ENCODE measurements around the gene BAIAP2L1. TPM values are rescaled to one million over a fixed set of nuclear protein-coding genes. Genes with fewer than 3 reads are reported as not detected.

The BAIAP2L1 gene
- total RNA-seq, 2 donors from 2014 or later: 67.2 to 70.9 TPM

GRCh38 chr7:98257701-98258100, 143.2 kb downstream of the BAIAP2L1 start:
- DNase-seq (no peak), ATAC-seq (no peak)
- intact Hi-C loops (cut with DNase I, micrococcal nuclease): no loop called here

- DNase-seq (no peak), ATAC-seq (no peak)
- intact Hi-C loops (cut with DNase I, micrococcal nuclease): no loop called here
These were observed 144.5 kb downstream of the BAIAP2L1 start for GRCh38 chr7:98256431-98256830.

- ATAC-seq: no peak
- no peak for DNase-seq
- intact Hi-C loops (cut with DNase I, micrococcal nuclease): no loop called here
These were observed 145.8 kb downstream of the BAIAP2L1 start for GRCh38 chr7:98254951-98255610.

GRCh38 chr7:98254516-98254915, 146.4 kb downstream of the BAIAP2L1 start:
- intact Hi-C loops (cut with DNase I, micrococcal nuclease): no loop called here
- no peak for ATAC-seq
- no peak for DNase-seq

- intact Hi-C loops (cut with DNase I, micrococcal nuclease): no loop called here
These were observed 148.3 kb downstream of the BAIAP2L1 start for GRCh38 chr7:98252425-98253054.

GRCh38 chr7:98251601-98252424, 149.1 kb downstream of the BAIAP2L1 start, which contains the start of gene TECPR1:
Gene TECPR1 (minus strand): TSS chr7:98252232. CDS start chr7:98246146, 6,086 bp downstream.
- peak; percentile 96 for DNase-seq
- intact Hi-C loops (cut with DNase I, micrococcal nuclease): no loop called here
- peak; percentile 91 for ATAC-seq

More at GRCh38 chr7:98252425-98253054, 148.3 kb downstream of the BAIAP2L1 start:
- DNase-seq: peak in 1 of 2 donors; percentile 34
- peak; percentile 58 for ATAC-seq

GRCh38 chr7:98251231-98251600, 149.7 kb downstream of the BAIAP2L1 start:
- DNase-seq (peak in 1 of 2 donors; percentile 27), ATAC-seq (peak; percentile 49)
- intact Hi-C loops (cut with DNase I, micrococcal nuclease): no loop called here

- DNase-seq: peak in 1 of 2 donors; percentile 34
- ATAC-seq: no peak
- intact Hi-C loops (cut with DNase I, micrococcal nuclease): no loop called here
These were observed 150.1 kb downstream of the BAIAP2L1 start for GRCh38 chr7:98250789-98251188.

GRCh38 chr7:98249106-98249505, 151.8 kb downstream of the BAIAP2L1 start:
- no peak for DNase-seq
- no peak for ATAC-seq
- intact Hi-C loops (cut with DNase I, micrococcal nuclease): no loop called here

- intact Hi-C loops (cut with DNase I, micrococcal nuclease): no loop called here
- DNase-seq (no peak), ATAC-seq (no peak)
These were observed 152.7 kb downstream of the BAIAP2L1 start for GRCh38 chr7:98248156-98248555.

GRCh38 chr7:98244871-98245270, 156.0 kb downstream of the BAIAP2L1 start:
- intact Hi-C loops (cut with DNase I, micrococcal nuclease): no loop called here
- no peak for DNase-seq
- ATAC-seq: no peak

GRCh38 chr7:98242934-98243333, 158.0 kb downstream of the BAIAP2L1 start:
- DNase-seq: no peak
- no peak for ATAC-seq
- intact Hi-C loops (cut with DNase I, micrococcal nuclease): no loop called here

GRCh38 chr7:98242342-98242741, 158.5 kb downstream of the BAIAP2L1 start:
- DNase-seq (no peak), ATAC-seq (no peak)
- intact Hi-C loops (cut with DNase I, micrococcal nuclease): no loop called here

- intact Hi-C loops (cut with DNase I, micrococcal nuclease): no loop called here
- DNase-seq: no peak
- no peak for ATAC-seq
These were observed 159.1 kb downstream of the BAIAP2L1 start for GRCh38 chr7:98241674-98242241.

Other genes starting within 250 kb of the BAIAP2L1 start
- gene BHLHA15, start 189.7 kb downstream of the BAIAP2L1 start, total RNA-seq: 1 to 10 TPM; 1.0 to 3.3 TPM
- 10 to 100 TPM; 39.7 to 45.2 TPM for gene TECPR1, start 148.9 kb downstream of the BAIAP2L1 start, total RNA-seq
- 100 to 1,000 TPM; 193 to 210 TPM for gene BRI3, start 119.4 kb downstream of the BAIAP2L1 start, total RNA-seq
- gene NPTX2, start 216.2 kb upstream of the BAIAP2L1 start, total RNA-seq: 1 to 10 TPM; 2.1 to 5.9 TPM